Activated naive CD8-positive, alpha-beta T cell treated with anti-CD3 and anti-CD28 coated beads, Interleukin-2, amount 50 U/mL, for 24 hours (primary cell): ENCODE measurements around the gene CTSD.

Experiments used
- ATAC-seq: fragments of 150-1000 bp; cut with Tn5 transposase; one replicate; pipeline ENCODE4 v1.10.0; 2021
- DNase-seq: peaks from one replicate; pipeline ENCODE4 v3.0.0; 2021
- H3K27ac Mint-ChIP-seq: one replicate; pipeline ENCODE4 v1.8.0; 2021; ENCODE audit warnings: mild to moderate bottlenecking, mixed read lengths
- H3K27me3 Mint-ChIP-seq: one replicate; pipeline ENCODE4 v1.8.0; 2021; ENCODE audit warnings: mixed read lengths
- H3K36me3 Mint-ChIP-seq: one replicate; pipeline ENCODE4 v1.8.0; 2021; ENCODE audit warnings: low read depth, mixed read lengths
- H3K4me1 Mint-ChIP-seq: one replicate; pipeline ENCODE4 v1.8.0; 2021; ENCODE audit warnings: mixed read lengths
- H3K4me3 Mint-ChIP-seq: one replicate; pipeline ENCODE4 v1.8.0; 2021; ENCODE audit warnings: mild to moderate bottlenecking, moderate library complexity, mixed read lengths
- H3K9me3 Mint-ChIP-seq: one replicate; pipeline ENCODE4 v1.8.0; 2021; ENCODE audit warnings: mixed read lengths

Gene CTSD

DNA sequence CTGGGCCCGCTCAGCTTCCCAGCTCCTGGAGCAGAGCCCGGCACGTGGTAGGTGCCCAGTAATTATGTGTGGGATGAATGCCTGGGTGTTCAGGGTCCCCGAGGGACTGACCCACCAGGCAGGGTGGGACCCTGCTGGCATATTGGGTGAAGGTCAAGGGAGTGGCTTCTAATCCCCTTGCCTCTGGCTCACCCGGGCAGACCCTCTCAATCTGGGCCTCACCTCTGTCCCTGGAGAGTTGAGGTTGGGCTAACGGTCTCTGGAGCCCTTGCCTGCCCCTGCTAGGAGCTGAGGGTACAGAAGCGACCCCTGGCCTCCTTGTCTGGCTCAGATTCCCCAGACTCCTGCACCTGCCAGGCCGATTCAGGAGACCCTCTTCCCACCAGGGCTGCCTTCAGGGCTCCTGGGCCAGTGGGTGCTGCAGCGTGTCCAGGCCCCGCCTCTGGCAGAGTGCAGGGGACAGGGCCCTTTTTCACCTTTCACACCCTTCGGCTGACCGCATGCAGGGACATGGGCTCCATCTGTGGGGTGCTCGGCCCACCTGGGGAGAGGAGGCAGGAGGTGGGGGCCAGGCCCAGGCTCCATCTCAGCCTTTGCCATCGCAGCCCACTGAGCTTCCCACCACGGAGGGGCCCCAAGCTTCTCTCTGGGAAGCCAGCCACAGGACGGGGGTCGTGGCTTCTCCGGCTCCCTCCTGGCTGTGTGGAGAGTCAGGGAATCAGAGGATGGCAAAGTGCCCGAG, 3.8 kb upstream of the CTSD start:
- no peak overlapping the region for H3K4me3 Mint-ChIP-seq
- DNase-seq: no peak
- peaks cover 21% of the 10 kb centered on the region for H3K4me1 Mint-ChIP-seq
- no peak for ATAC-seq
- H3K27me3 Mint-ChIP-seq: no peaks in the 10 kb centered on the region
- no peak overlapping the region for H3K27ac Mint-ChIP-seq
- H3K9me3 Mint-ChIP-seq: no peaks in the 10 kb centered on the region
- H3K36me3 Mint-ChIP-seq: no peaks in the 10 kb centered on the region

DNA sequence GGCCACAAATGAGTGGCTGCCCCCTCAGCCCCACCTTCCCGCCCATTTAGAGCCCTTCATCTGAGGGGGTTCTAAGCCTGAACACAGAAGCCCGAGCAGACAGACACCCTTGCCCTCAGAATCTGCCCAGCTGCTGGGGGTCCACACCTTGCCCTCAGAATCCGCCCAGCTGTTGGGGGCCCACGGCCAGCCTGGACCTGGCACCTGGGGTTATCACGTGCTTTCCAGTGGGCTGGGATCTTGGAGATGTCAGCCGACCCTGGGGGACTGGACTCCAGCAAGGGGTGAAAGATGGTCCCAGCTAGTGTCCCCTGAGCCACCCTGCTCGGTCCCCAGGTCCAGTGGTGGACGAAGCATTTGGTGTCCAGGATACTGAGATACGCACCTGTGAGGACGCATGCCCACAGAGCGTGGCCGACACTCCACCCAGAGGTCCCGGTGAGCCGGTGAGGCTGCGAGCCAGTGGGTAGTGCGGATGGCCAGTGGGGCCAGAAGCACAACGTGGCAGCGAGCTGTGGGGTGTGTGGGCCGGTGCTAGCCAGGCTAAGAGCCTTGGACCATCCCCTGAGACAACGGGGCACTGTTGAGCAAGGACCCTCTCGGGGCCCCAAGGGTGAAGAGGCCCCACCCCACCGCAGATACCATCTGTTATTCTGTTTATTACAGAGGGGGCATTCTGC, 3.1 kb upstream of the CTSD start:
- Mint-ChIP-seq H3K27me3 (no peaks in the 10 kb centered on the region), H3K4me3 (no peak overlapping the region), H3K9me3 (no peaks in the 10 kb centered on the region), H3K4me1 (peaks cover 21% of the 10 kb centered on the region), H3K27ac (no peak overlapping the region), H3K36me3 (no peaks in the 10 kb centered on the region)
- no peak for DNase-seq
- ATAC-seq: no peak

DNA sequence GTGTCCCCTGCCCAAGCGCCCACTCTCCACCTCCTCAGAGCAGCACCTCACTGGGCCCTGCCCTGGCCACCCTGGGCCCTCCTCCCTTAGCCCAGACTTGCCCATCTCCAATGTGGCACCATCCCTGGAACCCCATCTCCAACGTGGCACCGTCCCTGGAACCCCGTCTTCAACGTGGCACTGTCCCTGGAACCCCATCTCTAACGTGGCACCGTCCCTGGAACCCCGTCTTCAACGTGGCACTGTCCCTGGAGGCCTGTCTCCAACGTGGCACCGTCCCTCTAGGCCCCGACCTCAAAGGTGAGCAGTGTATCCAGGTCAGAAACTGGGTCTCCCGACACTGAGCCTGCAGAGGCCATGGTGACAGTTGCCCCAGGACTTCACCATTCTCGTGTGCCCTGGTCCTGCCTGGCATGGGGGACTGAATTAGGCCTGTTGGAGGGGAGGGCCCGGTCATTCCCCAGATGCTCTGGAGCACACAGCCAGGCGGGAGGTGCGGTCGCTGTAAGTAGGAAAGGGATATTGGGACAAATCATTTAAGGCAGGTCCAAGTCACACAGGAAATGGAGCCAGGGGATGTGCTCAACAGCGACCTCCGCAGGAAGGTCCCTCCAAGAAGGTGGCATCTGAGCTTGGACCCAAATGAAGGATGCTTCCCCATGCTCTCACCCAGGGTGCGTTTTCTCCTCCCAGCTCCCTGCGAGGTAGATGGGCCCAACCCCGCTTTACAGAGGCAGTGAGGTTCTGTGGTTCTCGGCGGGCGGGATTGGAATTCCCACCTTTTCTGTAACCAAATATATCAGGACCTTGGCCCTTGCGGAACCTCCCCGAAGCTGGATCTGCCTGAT, 2.4 kb upstream of the CTSD start:
- Mint-ChIP-seq H3K27me3 (no peaks in the 10 kb centered on the region), H3K27ac (no peak overlapping the region), H3K9me3 (no peaks in the 10 kb centered on the region), H3K4me1 (peaks cover 22% of the 10 kb centered on the region), H3K4me3 (no peak overlapping the region), H3K36me3 (no peaks in the 10 kb centered on the region)
- ATAC-seq: no peak
- no peak for DNase-seq

DNA sequence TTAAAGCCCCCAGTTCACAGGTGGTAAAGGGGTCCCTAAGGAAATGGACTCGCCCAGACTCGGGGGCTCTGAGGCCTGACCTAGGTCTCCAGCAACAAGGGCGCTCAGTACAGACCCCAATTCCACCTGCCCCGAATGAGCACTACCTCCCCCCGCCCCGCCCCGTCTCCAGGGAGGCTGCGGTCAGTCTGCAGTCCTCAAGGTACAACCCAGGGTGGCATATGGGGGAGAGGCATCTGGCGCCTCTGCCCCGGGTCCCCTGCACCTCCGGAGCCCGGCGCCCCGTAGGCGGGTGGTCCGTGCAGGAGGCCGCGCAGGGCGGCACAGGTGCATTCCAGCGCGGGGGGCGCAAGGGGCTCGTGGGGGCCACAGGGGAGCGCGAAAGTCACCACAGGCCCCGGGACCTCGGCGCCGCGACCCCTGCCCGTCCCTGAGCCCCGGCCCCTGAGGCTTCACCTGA, 361 bp downstream of the CTSD start:
- Mint-ChIP-seq H3K9me3 (no peaks in the 10 kb centered on the region), H3K27me3 (no peaks in the 10 kb centered on the region), H3K27ac (no peak overlapping the region), H3K4me1 (peaks cover 31% of the 10 kb centered on the region), H3K4me3 (peak overlapping the region; percentile 61), H3K36me3 (no peaks in the 10 kb centered on the region)
- DNase-seq: no peak
- peak; percentile 6 for ATAC-seq

DNA sequence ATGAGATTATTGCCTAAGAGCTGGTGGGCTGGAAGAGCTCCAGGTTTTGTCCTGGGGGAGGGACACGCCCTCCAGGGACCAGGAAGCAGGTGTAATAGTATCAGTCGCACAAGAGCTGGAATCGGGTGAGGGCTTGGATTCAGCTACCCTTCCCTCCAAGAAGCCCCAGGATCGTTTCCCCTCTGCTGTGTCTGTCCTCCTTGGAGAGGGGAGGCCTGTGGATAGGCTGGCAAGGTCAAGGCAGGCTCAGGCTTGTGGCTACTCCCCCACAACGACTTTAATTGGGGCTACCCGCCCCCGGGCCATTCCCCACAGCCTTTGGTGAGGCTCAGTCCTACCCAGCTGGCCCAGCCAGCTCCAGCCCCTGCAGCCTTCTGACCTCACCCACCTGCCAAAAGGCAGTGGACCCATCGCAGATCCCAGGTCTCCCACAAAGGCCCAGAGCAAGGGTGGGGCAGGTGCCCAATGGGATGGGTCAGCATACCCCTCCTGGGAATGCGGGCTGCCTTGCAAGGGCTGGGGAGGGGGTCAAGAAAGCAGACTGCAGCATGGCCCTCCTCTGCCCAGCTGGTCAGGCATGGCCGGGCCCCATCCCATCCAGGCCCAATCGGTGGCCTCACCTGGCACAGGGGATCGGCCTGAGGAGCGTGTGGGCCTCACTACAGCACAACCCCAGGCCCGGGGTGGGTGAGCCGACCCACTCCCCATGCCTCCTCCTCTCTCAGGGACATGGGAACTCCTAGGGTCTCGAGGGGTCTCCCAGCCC, 1.0 kb downstream of the CTSD start:
- Mint-ChIP-seq H3K36me3 (no peaks in the 10 kb centered on the region), H3K9me3 (no peaks in the 10 kb centered on the region), H3K4me3 (peak overlapping the region; percentile 61), H3K4me1 (peaks cover 36% of the 10 kb centered on the region), H3K27me3 (no peaks in the 10 kb centered on the region), H3K27ac (no peak overlapping the region)
- ATAC-seq (no peak), DNase-seq (no peak)

- peaks cover 43% of the 10 kb centered on the region for H3K4me1 Mint-ChIP-seq
- H3K27ac Mint-ChIP-seq: no peak overlapping the region
- no peaks in the 10 kb centered on the region for H3K36me3 Mint-ChIP-seq
- peak overlapping the region; percentile 61 for H3K4me3 Mint-ChIP-seq
- ATAC-seq (no peak), DNase-seq (no peak)
- H3K27me3 Mint-ChIP-seq: no peaks in the 10 kb centered on the region
- no peaks in the 10 kb centered on the region for H3K9me3 Mint-ChIP-seq
These were observed 1.7 kb downstream of the CTSD start for GRCh38 chr11:1761857-1762536.

DNA sequence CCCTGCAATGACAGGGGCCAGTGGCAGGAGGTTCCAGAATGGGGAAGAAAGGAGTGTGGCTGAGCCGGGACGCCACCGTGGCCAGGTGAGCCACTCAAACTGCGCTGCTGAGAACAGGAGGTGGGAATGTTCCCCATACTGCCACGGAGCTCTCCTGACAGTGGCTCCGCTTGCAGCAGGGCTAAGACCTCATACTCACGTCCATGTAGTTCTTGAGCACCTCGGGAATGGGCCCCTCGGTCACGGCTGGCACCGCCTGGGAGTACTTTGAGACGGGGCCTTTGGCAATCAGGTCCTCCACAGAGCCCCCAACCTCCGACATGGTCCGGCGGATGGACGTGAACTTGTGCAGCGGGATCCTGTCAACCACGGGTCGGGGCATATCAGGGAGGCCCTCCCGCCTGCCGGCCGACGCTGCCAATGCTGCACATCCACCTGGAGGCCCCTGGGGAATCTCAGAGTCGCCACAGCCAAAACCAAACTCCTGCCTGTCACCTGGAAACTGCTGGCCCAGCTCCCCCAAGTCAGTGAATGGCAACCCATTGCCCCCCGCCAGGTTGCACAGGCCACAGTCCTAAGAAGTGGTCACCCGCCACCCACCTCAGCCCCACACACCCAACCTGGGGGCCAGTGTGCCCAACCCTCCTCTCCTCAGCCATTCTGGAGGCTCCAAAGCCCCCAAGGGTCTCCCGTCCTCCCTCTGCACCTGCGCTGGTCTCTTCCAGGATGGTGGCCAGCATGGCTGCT, 2.4 kb downstream of the CTSD start:
- H3K9me3 Mint-ChIP-seq: no peaks in the 10 kb centered on the region
- no peak overlapping the region for H3K4me3 Mint-ChIP-seq
- H3K27ac Mint-ChIP-seq: no peak overlapping the region
- peaks cover 49% of the 10 kb centered on the region for H3K4me1 Mint-ChIP-seq
- ATAC-seq (no peak), DNase-seq (no peak)
- no peaks in the 10 kb centered on the region for H3K36me3 Mint-ChIP-seq
- no peaks in the 10 kb centered on the region for H3K27me3 Mint-ChIP-seq

GRCh38 chr11:1760351-1761109, 3.2 kb downstream of the CTSD start:
- peaks cover 4% of the 10 kb centered on the region for H3K36me3 Mint-ChIP-seq
- H3K27me3 Mint-ChIP-seq: no peaks in the 10 kb centered on the region
- H3K4me1 Mint-ChIP-seq: peaks cover 57% of the 10 kb centered on the region
- H3K27ac Mint-ChIP-seq: no peak overlapping the region
- ATAC-seq: no peak
- no peak for DNase-seq
- H3K9me3 Mint-ChIP-seq: no peaks in the 10 kb centered on the region
- no peak overlapping the region for H3K4me3 Mint-ChIP-seq

GRCh38 chr11:1759851-1760220, 3.9 kb downstream of the CTSD start:
- Mint-ChIP-seq H3K4me3 (no peak overlapping the region), H3K27me3 (no peaks in the 10 kb centered on the region), H3K4me1 (peaks cover 63% of the 10 kb centered on the region), H3K9me3 (no peaks in the 10 kb centered on the region), H3K27ac (no peak overlapping the region), H3K36me3 (peaks cover 5% of the 10 kb centered on the region)
- ATAC-seq (no peak), DNase-seq (no peak)

- H3K4me3 Mint-ChIP-seq: no peak overlapping the region
- no peaks in the 10 kb centered on the region for H3K9me3 Mint-ChIP-seq
- H3K27ac Mint-ChIP-seq: no peak overlapping the region
- H3K27me3 Mint-ChIP-seq: no peaks in the 10 kb centered on the region
- H3K36me3 Mint-ChIP-seq: peaks cover 5% of the 10 kb centered on the region
- DNase-seq: no peak
- H3K4me1 Mint-ChIP-seq: peaks cover 59% of the 10 kb centered on the region
- ATAC-seq: no peak
These were observed 4.4 kb downstream of the CTSD start for GRCh38 chr11:1759151-1759850.

- Mint-ChIP-seq H3K27me3 (no peaks in the 10 kb centered on the region), H3K27ac (peak overlapping the region; percentile 79), H3K4me1 (peaks cover 58% of the 10 kb centered on the region), H3K4me3 (peak overlapping the region; percentile 68), H3K9me3 (no peaks in the 10 kb centered on the region), H3K36me3 (peaks cover 5% of the 10 kb centered on the region)
- no peak for DNase-seq
- ATAC-seq: no peak
These were observed 5.0 kb downstream of the CTSD start for GRCh38 chr11:1758611-1759150.
